GM12891 (cell line): Measurements from ENCODE around the gene SH3TC1.

Experiments used
- DNase-seq: peaks from one replicate; pipeline ENCODE4 v3.0.0; 2011; ENCODE audit warnings: low spot score; ENCODE audit not compliant: insufficient read length
- FAIRE-seq: peaks from 2 replicates; lab custom pipeline; 2011; peaks lifted over from hg19 to GRCh38; lab: Jason Lieb, UNC
- PAX5 ChIP-seq: IDR thresholded peaks from 2 replicates; pipeline ENCODE4 v1.6.1; 2011; ENCODE audit warnings: low read length, moderate library complexity, mild to moderate bottlenecking; ENCODE audit not compliant: insufficient read depth, severe bottlenecking
- POLR2A ChIP-seq: IDR thresholded peaks from 2 replicates; pipeline ENCODE4 v1.6.1; 2011; ENCODE audit warnings: low read depth, low read length, control low read depth
- POLR2AphosphoS5 ChIP-seq: IDR thresholded peaks from 2 replicates; pipeline ENCODE4 v1.6.1; 2011; ENCODE audit warnings: low read depth, low read length, control low read depth
- POU2F2 ChIP-seq: IDR thresholded peaks from 2 replicates; pipeline ENCODE4 v1.6.1; 2011; ENCODE audit warnings: low read depth, mild to moderate bottlenecking, control low read depth, low read length, moderate library complexity
- SPI1 ChIP-seq: IDR thresholded peaks from 2 replicates; pipeline ENCODE4 v1.6.1; 2011; ENCODE audit warnings: low read depth, low read length, control low read depth
- TAF1 ChIP-seq: IDR thresholded peaks from 2 replicates; pipeline ENCODE4 v1.6.1; 2011; ENCODE audit warnings: low read depth, low read length, control low read depth

Gene SH3TC1

GRCh38 chr4:8212622-8213021 lies 13.5 kb downstream of the SH3TC1 start:
- DNase-seq, result no peak
- TF ChIP-seq PAX5 (no peak), SPI1 (no peak), POLR2AphosphoS5 (no peak), TAF1 (no peak), POU2F2 (no peak), POLR2A (no peak)
- FAIRE-seq, result no peak

DNA sequence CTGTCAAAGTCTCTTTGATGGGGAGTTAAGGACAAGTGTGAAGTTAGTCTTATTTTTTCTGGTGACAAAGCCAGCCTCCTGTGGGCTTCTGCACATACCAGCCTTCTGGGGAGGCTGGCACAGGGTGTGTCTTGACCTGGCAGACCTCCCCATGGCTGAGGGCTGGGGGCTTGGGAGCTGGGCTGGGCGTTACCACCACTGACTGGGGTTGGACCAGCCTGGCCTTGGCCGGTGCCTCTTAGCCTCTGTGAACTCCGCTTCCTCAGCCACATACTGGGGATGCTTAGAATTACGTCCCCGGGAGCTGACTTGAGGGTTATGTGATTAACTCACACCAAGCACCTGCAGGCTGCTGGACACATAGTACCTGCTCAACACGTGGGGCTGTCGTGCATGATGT lies 14.0 kb downstream of the SH3TC1 start:
- FAIRE-seq (no peak), DNase-seq (no peak)
- TF ChIP-seq TAF1 (no peak), POU2F2 (no peak), SPI1 (no peak), PAX5 (no peak), POLR2A (no peak), POLR2AphosphoS5 (no peak)

GRCh38 chr4:8214136-8214535 lies 15.0 kb downstream of the SH3TC1 start:
- no peak for DNase-seq
- TF ChIP-seq SPI1, result no peak
- TF ChIP-seq PAX5, result no peak
- no peak for TF ChIP-seq TAF1
- TF ChIP-seq POLR2AphosphoS5, result no peak
- no peak for TF ChIP-seq POLR2A
- TF ChIP-seq POU2F2, result no peak
- no peak for FAIRE-seq

DNA sequence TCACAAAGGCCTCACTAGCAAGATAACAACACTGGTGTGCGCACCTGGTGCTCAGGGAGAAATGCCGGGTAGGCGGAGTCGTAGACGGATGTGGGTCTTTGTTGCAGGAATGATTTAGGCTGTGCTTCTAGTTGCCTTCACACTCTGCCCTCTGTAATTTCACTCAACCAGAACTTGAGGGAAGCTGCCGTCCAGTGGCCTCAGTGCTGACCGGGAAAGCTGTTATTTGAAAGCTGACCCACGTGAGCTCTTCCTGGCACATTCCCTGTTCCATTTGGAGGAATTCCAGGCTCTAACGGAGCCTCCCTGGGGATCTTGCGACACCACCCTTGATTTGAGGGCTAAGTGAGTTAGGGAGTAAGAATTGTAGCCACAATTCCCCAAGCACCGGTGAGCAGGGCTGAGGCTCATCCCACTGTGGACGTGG lies 15.9 kb downstream of the SH3TC1 start:
- DNase-seq (no peak), FAIRE-seq (no peak)
- TF ChIP-seq POU2F2, result no peak
- no peak for TF ChIP-seq PAX5
- TF ChIP-seq TAF1, result no peak
- TF ChIP-seq POLR2A, result no peak
- no peak for TF ChIP-seq SPI1
- TF ChIP-seq POLR2AphosphoS5, result no peak

GRCh38 chr4:8215641-8216442 lies 16.8 kb downstream of the SH3TC1 start:
- DNase-seq (no peak), FAIRE-seq (no peak)
- TF ChIP-seq SPI1 (no peak), POU2F2 (no peak), TAF1 (no peak), POLR2A (no peak), PAX5 (no peak), POLR2AphosphoS5 (no peak)

GRCh38 chr4:8216443-8217245 lies 17.6 kb downstream of the SH3TC1 start:
- DNase-seq (no peak), FAIRE-seq (no peak)
- TF ChIP-seq POU2F2 (no peak), PAX5 (no peak), POLR2AphosphoS5 (no peak), TAF1 (no peak), SPI1 (no peak), POLR2A (no peak)

- FAIRE-seq, result no peak
These were observed 18.1 kb downstream of the SH3TC1 start for GRCh38 chr4:8217246-8217511.

GRCh38 chr4:8217871-8218270 lies 18.8 kb downstream of the SH3TC1 start:
- no peak for TF ChIP-seq PAX5
- no peak for TF ChIP-seq TAF1
- TF ChIP-seq POU2F2, result no peak
- DNase-seq, result no peak
- FAIRE-seq, result no peak

More at GRCh38 chr4:8217246-8217511, 18.1 kb downstream of the SH3TC1 start:
- no peak for DNase-seq
- TF ChIP-seq TAF1, result no peak
- no peak for TF ChIP-seq POLR2A
- TF ChIP-seq SPI1, result no peak
- TF ChIP-seq PAX5, result no peak
- no peak for TF ChIP-seq POLR2AphosphoS5
- TF ChIP-seq POU2F2, result no peak

GRCh38 chr4:8218371-8219031 lies 19.4 kb downstream of the SH3TC1 start:
- DNase-seq (no peak), FAIRE-seq (no peak)
- TF ChIP-seq PAX5 (no peak), SPI1 (no peak), POLR2A (no peak), TAF1 (no peak), POLR2AphosphoS5 (no peak)
